Esophagus mucosa (tissue), 1 donor: ENCODE data around the gene CMIP. TPM values are rescaled to one million over a fixed set of nuclear protein-coding genes. Genes with fewer than 3 reads are reported as not detected.

Experiments
- ATAC-seq: fragments of 200-7000 bp; cut with Tn5 transposase; one replicate; pipeline ENCODE4 v1.9.1; 2020
- total RNA-seq: library from RNA; stranded (reverse); gene quantifications from one replicate; pipeline ENCODE4 v1.2.4, GENCODE V29; 2023
- donor health status: DM: yes; HTN: yes; CAD: no.

Gene CMIP
- total RNA-seq, 1 donor from 2014 or later = 47.0 TPM

GRCh38 chr16:81588326-81589081 lies 143.9 kb downstream of the CMIP start:
- ATAC-seq = no peak

- no peak for ATAC-seq
These were observed 145.5 kb downstream of the CMIP start for GRCh38 chr16:81589975-81590650.

- no peak for ATAC-seq
These were observed 146.3 kb downstream of the CMIP start for GRCh38 chr16:81590714-81591544.

- no peak for ATAC-seq
These were observed 146.9 kb downstream of the CMIP start for GRCh38 chr16:81591545-81591870.

GRCh38 chr16:81592353-81592866 lies 147.8 kb downstream of the CMIP start:
- ATAC-seq = no peak

GRCh38 chr16:81593481-81593880 lies 148.9 kb downstream of the CMIP start:
- ATAC-seq = peak; percentile 81

- ATAC-seq = no peak
These were observed 151.2 kb downstream of the CMIP start for GRCh38 chr16:81595629-81596292.

- ATAC-seq = no peak
These were observed 152.6 kb downstream of the CMIP start for GRCh38 chr16:81597079-81597658.

GRCh38 chr16:81598083-81598482 lies 153.5 kb downstream of the CMIP start:
- no peak for ATAC-seq

- no peak for ATAC-seq
These were observed 154.6 kb downstream of the CMIP start for GRCh38 chr16:81599034-81599744.

- peak; percentile 49 for ATAC-seq
These were observed 155.7 kb downstream of the CMIP start for GRCh38 chr16:81600275-81600674.

GRCh38 chr16:81601008-81601428 lies 156.4 kb downstream of the CMIP start:
- peak; percentile 79 for ATAC-seq

- no peak for ATAC-seq
These were observed 157.1 kb downstream of the CMIP start for GRCh38 chr16:81601601-81602255.

GRCh38 chr16:81602256-81602776 lies 157.7 kb downstream of the CMIP start:
- ATAC-seq = no peak

GRCh38 chr16:81602792-81603191 lies 158.2 kb downstream of the CMIP start:
- no peak for ATAC-seq

GRCh38 chr16:81604960-81605383 lies 160.4 kb downstream of the CMIP start:
- peak; percentile 64 for ATAC-seq

GRCh38 chr16:81606039-81606438 lies 161.4 kb downstream of the CMIP start:
- ATAC-seq = no peak

- ATAC-seq = no peak
These were observed 162.4 kb downstream of the CMIP start for GRCh38 chr16:81607006-81607405.

GRCh38 chr16:81607805-81608522 lies 163.4 kb downstream of the CMIP start:
- no peak for ATAC-seq
